ENCODE data around the gene NOX4.

DNA sequence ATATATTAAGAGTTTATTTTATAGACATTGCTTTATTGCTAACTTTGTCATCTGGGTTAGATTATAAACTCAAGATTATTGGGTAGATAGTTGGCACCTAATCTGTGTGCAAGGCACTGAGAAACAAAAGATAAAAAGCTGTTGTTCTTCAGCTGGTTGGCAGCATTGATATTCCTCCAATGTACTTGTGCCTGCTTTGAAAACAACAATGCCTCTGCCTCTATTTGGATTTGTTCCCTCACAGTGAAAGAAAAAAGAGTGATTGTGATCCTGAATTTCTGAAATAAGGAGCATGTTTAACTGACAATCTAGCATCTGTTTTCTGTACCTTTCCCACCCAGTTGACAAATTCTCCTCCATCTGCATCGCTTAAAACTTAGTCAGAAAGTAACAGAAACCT, 215.2 kb downstream of the NOX4 start:
- TF ChIP-seq, protein P1, sequence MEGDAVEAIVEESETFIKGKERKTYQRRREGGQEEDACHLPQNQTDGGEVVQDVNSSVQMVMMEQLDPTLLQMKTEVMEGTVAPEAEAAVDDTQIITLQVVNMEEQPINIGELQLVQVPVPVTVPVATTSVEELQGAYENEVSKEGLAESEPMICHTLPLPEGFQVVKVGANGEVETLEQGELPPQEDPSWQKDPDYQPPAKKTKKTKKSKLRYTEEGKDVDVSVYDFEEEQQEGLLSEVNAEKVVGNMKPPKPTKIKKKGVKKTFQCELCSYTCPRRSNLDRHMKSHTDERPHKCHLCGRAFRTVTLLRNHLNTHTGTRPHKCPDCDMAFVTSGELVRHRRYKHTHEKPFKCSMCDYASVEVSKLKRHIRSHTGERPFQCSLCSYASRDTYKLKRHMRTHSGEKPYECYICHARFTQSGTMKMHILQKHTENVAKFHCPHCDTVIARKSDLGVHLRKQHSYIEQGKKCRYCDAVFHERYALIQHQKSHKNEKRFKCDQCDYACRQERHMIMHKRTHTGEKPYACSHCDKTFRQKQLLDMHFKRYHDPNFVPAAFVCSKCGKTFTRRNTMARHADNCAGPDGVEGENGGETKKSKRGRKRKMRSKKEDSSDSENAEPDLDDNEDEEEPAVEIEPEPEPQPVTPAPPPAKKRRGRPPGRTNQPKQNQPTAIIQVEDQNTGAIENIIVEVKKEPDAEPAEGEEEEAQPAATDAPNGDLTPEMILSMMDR (IDR thresholded peaks at IDR 0.05; ENCODE audit: low read length): no peak
- no peak for TF ChIP-seq EZH2 (IDR thresholded peaks at IDR 0.05; ENCODE audit: borderline replicate concordance, low read length)

Data from OCI-LY1 (cell line).